Naive thymus-derived CD8-positive, alpha-beta T cell (primary cell): ENCODE measurements around the gene MAFG. TPM values are rescaled to one million over a fixed set of nuclear protein-coding genes. Genes with fewer than 3 reads are reported as not detected.
A peak's percentile ranks its signal among the peaks of the same experiment; 100 is the strongest.

Experiments
- ATAC-seq, 2 donors: fragments of 150-1000 bp; cut with Tn5 transposase in 1 of 2; sonication (Bioruptor Pico), chemical (Tn5 transposase) in 1 of 2; 1 replicate in 1 of 2; 2 replicates in 1 of 2; pipeline ENCODE4 v1.10.0; 2021; ENCODE audit warnings: mild to moderate bottlenecking in 2 of 2, moderate library complexity in 2 of 2
- POLR2A ChIA-PET: fragments of 350-600 bp; sonication (Branson Sonifier 250); formaldehyde crosslinking; loops from one replicate; lab custom pipeline; 2021; ENCODE audit warnings: antibody characterized with exemption; lab: Charles Lee
- DNase-seq, 10 donors: peaks; one replicate each; pipeline versions ENCODE4 v3.0.0 to v3.0.0-alpha.2; 2020 to 2022
- H3K27ac Mint-ChIP-seq, 10 donors: one replicate each; pipeline ENCODE4 v1.8.0; 2020 to 2022; ENCODE audit warnings: mild to moderate bottlenecking in 10 of 10, mixed read lengths in 10 of 10, moderate library complexity in 4 of 10, inconsistent platforms in 1 of 10
- H3K27me3 Mint-ChIP-seq, 5 donors: one replicate each; pipeline ENCODE4 v1.8.0; 2021 to 2022; ENCODE audit warnings: mixed read lengths in 5 of 5
- H3K36me3 Mint-ChIP-seq, 3 donors: one replicate each; pipeline ENCODE4 v1.8.0; 2020 to 2022; ENCODE audit warnings: mixed read lengths in 3 of 3, mild to moderate bottlenecking in 2 of 3, inconsistent platforms in 1 of 3
- H3K4me1 Mint-ChIP-seq, 4 donors: one replicate each; pipeline ENCODE4 v1.8.0; 2021 to 2022; ENCODE audit warnings: mixed read lengths in 4 of 4
- H3K4me3 Mint-ChIP-seq, 10 donors: one replicate each; pipeline ENCODE4 v1.8.0; 2020 to 2022; ENCODE audit warnings: mild to moderate bottlenecking in 10 of 10, mixed read lengths in 10 of 10, moderate library complexity in 6 of 10, inconsistent platforms in 1 of 10
- H3K9me3 Mint-ChIP-seq, 9 donors: one replicate each; pipeline ENCODE4 v1.8.0; 2020 to 2022; ENCODE audit warnings: mixed read lengths in 9 of 9, mild to moderate bottlenecking in 3 of 9, inconsistent platforms in 1 of 9, moderate library complexity in 1 of 9
- polyA plus RNA-seq, 3 donors: library from polyadenylated mRNA; unstranded; fragments of 300-500 nt; fragmentation: Illumina TruSeq; gene quantifications; one replicate each; pipeline ENCODE4 v1.2.3, GENCODE V29; 2021
- total RNA-seq, 8 experiments: library from RNA in 2 of 8; stranded (reverse) in 2 of 8; gene quantifications; one replicate each; pipeline ENCODE4 v1.2.3 and lab custom pipeline; 2021 to 2026

MAFG gene
- 10 to 100 TPM; 17.1 to 18.0 TPM for total RNA-seq
- 1 to 10 TPM; 1.2 to 2.5 (median 2.2) TPM for polyA plus RNA-seq
- total RNA-seq (lab: John Stamatoyannopoulos, UW) = 12.3 to 110 (median 65.6) reads per million in 6 experiments

- Mint-ChIP-seq H3K4me1 (peaks cover 6 to 29% (median 15%) of the 10 kb centered on the region in 4 donors), H3K9me3 (no peaks in the 10 kb centered on the region), H3K4me3 (peak within 1 kb of the TSS; percentile 75 to 88 (median 80)), H3K27ac (peak within 1 kb of the TSS; percentile 53 to 85 (median 83)), H3K27me3 (peaks cover 0 to 19% (median 5%) of the 10 kb centered on the region in 5 donors), H3K36me3 (peaks cover 0 to under 1% (median 0%) of the 10 kb centered on the region in 3 donors)
- DNase-seq (peak; percentile 82 to 94 (median 90)), ATAC-seq (peak; percentile 78 to 79)
- POLR2A ChIA-PET = interaction anchor here (0.7 to 3.3 kb wide), 14 partner anchors 9 to 302 kb away, joined by 3 to 22 read pairs (median 3); partner anchors contain the start of genes ARHGDIA, DCXR and PYCR1
These were observed at the start of gene MAFG for GRCh38 chr17:81927653-81928543. Gene MAFG (minus strand): TSS chr17:81927735. CDS start chr17:81923185, 4,550 bp downstream.

- Mint-ChIP-seq H3K27ac (peak overlapping the region; percentile 91 to 99 (median 97)), H3K9me3 (peaks cover 0 to 4% (median 0%) of the 10 kb centered on the region in 9 donors), H3K36me3 (peaks cover 0 to 3% (median 2%) of the 10 kb centered on the region in 3 donors), H3K4me1 (peaks cover 14 to 43% (median 40%) of the 10 kb centered on the region in 4 donors), H3K4me3 (peak overlapping the region; percentile 92 to 97 (median 96)), H3K27me3 (peaks cover 0 to 2% (median 0%) of the 10 kb centered on the region in 5 donors)
- POLR2A ChIA-PET = interaction anchor here (0.6 to 5.4 kb wide), 14 partner anchors 9 to 738 kb away, joined by 3 to 54 read pairs (median 4); partner anchors contain the start of genes ARHGDIA, ARL16, CENPX and HGS
- ATAC-seq (peak; percentile 28 to 32), DNase-seq (peak in 4 of 10 donors; percentile 20 to 28 (median 22))
These were observed 49.0 kb upstream of the MAFG start for GRCh38 chr17:81976332-81977210.

- POLR2A ChIA-PET = interaction anchor here (0.6 kb wide), 1 partner anchor 485 kb away, joined by 4 read pairs; no protein-coding TSS in a partner anchor
- Mint-ChIP-seq H3K27me3 (peaks cover 0 to 2% (median 0%) of the 10 kb centered on the region in 5 donors), H3K4me1 (peaks cover 9 to 27% (median 23%) of the 10 kb centered on the region in 4 donors), H3K27ac (no peak overlapping the region), H3K4me3 (no peak overlapping the region), H3K9me3 (peaks cover 0 to 4% (median 0%) of the 10 kb centered on the region in 9 donors), H3K36me3 (no peaks in the 10 kb centered on the region)
- ATAC-seq (no peak), DNase-seq (no peak)
These were observed 45.9 kb upstream of the MAFG start for GRCh38 chr17:81973432-81973831.

- Mint-ChIP-seq H3K27me3 (peaks cover 0 to 4% (median 0%) of the 10 kb centered on the region in 5 donors), H3K9me3 (peaks cover 0 to 4% (median 0%) of the 10 kb centered on the region in 9 donors), H3K4me1 (peaks cover 8 to 35% (median 27%) of the 10 kb centered on the region in 4 donors), H3K36me3 (no peaks in the 10 kb centered on the region), H3K27ac (peak overlapping the region in 8 of 10 donors; percentile 11 to 89 (median 59)), H3K4me3 (peak overlapping the region in 5 of 10 donors; percentile 36 to 80 (median 48))
- POLR2A ChIA-PET = interaction anchor here (0.7 to 3.6 kb wide), 5 partner anchors 9 to 59 kb away, joined by 3 to 54 read pairs (median 13); partner anchors contain the start of genes ASPSCR1, CENPX, LRRC45 and PCYT2
- ATAC-seq (no peak), DNase-seq (no peak)
These were observed 41.6 kb upstream of the MAFG start for GRCh38 chr17:81968850-81969812.

- H3K9me3 Mint-ChIP-seq = peaks cover 0 to 4% (median 0%) of the 10 kb centered on the region in 9 donors
- peak overlapping the region in 9 of 10 donors; percentile 59 to 92 (median 84) for H3K27ac Mint-ChIP-seq
- ATAC-seq = no peak
- peaks cover 8 to 38% (median 28%) of the 10 kb centered on the region in 4 donors for H3K4me1 Mint-ChIP-seq
- peaks cover 0 to 4% (median 0%) of the 10 kb centered on the region in 5 donors for H3K27me3 Mint-ChIP-seq
- POLR2A ChIA-PET = interaction anchor here (0.7 to 3.6 kb wide), 9 partner anchors 9 to 224 kb away, joined by 3 to 54 read pairs (median 4); partner anchors contain the start of genes ASPSCR1, CENPX, LRRC45 and MAFG
- peak overlapping the region; percentile 58 to 82 (median 76) for H3K4me3 Mint-ChIP-seq
- DNase-seq = no peak
- H3K36me3 Mint-ChIP-seq = no peaks in the 10 kb centered on the region
These were observed 40.8 kb upstream of the MAFG start for GRCh38 chr17:81968396-81968745.

- H3K36me3 Mint-ChIP-seq = no peaks in the 10 kb centered on the region
- H3K27ac Mint-ChIP-seq = peak overlapping the region in 9 of 10 donors; percentile 59 to 92 (median 84)
- H3K9me3 Mint-ChIP-seq = peaks cover 0 to 4% (median 0%) of the 10 kb centered on the region in 9 donors
- H3K27me3 Mint-ChIP-seq = peaks cover 0 to 4% (median 0%) of the 10 kb centered on the region in 5 donors
- POLR2A ChIA-PET = interaction anchor here (1.0 to 3.6 kb wide), 14 partner anchors 8 to 224 kb away, joined by 3 to 54 read pairs (median 4); partner anchors contain the start of genes ARHGDIA, ASPSCR1, CENPX and DCXR
- DNase-seq (peak; percentile 75 to 94 (median 86)), ATAC-seq (peak; percentile 96 to 99)
- H3K4me3 Mint-ChIP-seq = peak overlapping the region; percentile 58 to 82 (median 76)
- peaks cover 8 to 38% (median 28%) of the 10 kb centered on the region in 4 donors for H3K4me1 Mint-ChIP-seq
These were observed 40.2 kb upstream of the MAFG start for GRCh38 chr17:81967533-81968395.

GRCh38 chr17:81967244-81967532 lies 39.7 kb upstream of the MAFG start:
- Mint-ChIP-seq H3K27ac (peak overlapping the region in 3 of 10 donors; percentile 15 to 61 (median 29)), H3K4me1 (peaks cover 8 to 38% (median 29%) of the 10 kb centered on the region in 4 donors), H3K4me3 (peak overlapping the region in 8 of 10 donors; percentile 18 to 77 (median 61)), H3K36me3 (no peaks in the 10 kb centered on the region), H3K27me3 (peaks cover 0 to 7% (median 0%) of the 10 kb centered on the region in 5 donors), H3K9me3 (no peaks in the 10 kb centered on the region)
- DNase-seq = no peak
- POLR2A ChIA-PET = interaction anchor here (1.1 to 3.6 kb wide), 12 partner anchors 11 to 160 kb away, joined by 3 to 54 read pairs (median 4); partner anchors contain the start of genes ARHGDIA, ASPSCR1, CENPX and DCXR
- no peak for ATAC-seq

- H3K27me3 Mint-ChIP-seq = peaks cover 0 to 8% (median 0%) of the 10 kb centered on the region in 5 donors
- POLR2A ChIA-PET = interaction anchor here (1.1 to 3.6 kb wide), 10 partner anchors 11 to 160 kb away, joined by 3 to 54 read pairs (median 4); partner anchors contain the start of genes ARHGDIA, ASPSCR1, CENPX and DCXR
- DNase-seq (peak in 1 of 10 donors; percentile 23), ATAC-seq (no peak)
- peaks cover 8 to 38% (median 29%) of the 10 kb centered on the region in 4 donors for H3K4me1 Mint-ChIP-seq
- peak overlapping the region in 5 of 10 donors; percentile 14 to 66 (median 55) for H3K27ac Mint-ChIP-seq
- H3K36me3 Mint-ChIP-seq = no peaks in the 10 kb centered on the region
- H3K4me3 Mint-ChIP-seq = peak overlapping the region in 7 of 10 donors; percentile 7 to 72 (median 26)
- no peaks in the 10 kb centered on the region for H3K9me3 Mint-ChIP-seq
These were observed 39.1 kb upstream of the MAFG start for GRCh38 chr17:81966343-81967243.
